Spleen (tissue), 11 donors: ENCODE results near the gene VEGFB. TPM values are rescaled to one million over a fixed set of nuclear protein-coding genes. Genes with fewer than 3 reads are reported as not detected.

Experiments used
- DNase-seq: peaks from one replicate; pipeline ENCODE4 v3.0.0-alpha.2; 2020
- H3K27ac ChIP-seq, 8 donors: fragments of 200-600 bp; sonication (generic) in 7 of 8; 1 replicate in 4 of 8; 2 replicates in 4 of 8; pipeline versions ENCODE4 v1.5.0 to v1.8.0; 2016 to 2021; ENCODE audit warnings: inconsistent platforms in 4 of 8, mild to moderate bottlenecking in 4 of 8, moderate library complexity in 1 of 8
- H3K27me3 ChIP-seq, 7 donors: fragments of 200-600 bp; sonication (generic) in 6 of 7; replicated peaks in 1 of 7; 1 replicate in 4 of 7; 2 replicates in 3 of 7; pipeline versions ENCODE4 v1.5.0 to v1.8.0; 2016 to 2021; ENCODE audit warnings: inconsistent platforms in 3 of 7, mild to moderate bottlenecking in 1 of 7
- H3K36me3 ChIP-seq, 6 donors: fragments of 200-600 bp; sonication (generic) in 5 of 6; 1 replicate in 4 of 6; 2 replicates in 2 of 6; pipeline versions ENCODE4 v1.5.0 to v1.8.0; 2016 to 2021; ENCODE audit warnings: inconsistent platforms in 2 of 6
- H3K4me1 ChIP-seq, 6 donors: fragments of 200-600 bp; sonication (generic) in 5 of 6; 1 replicate in 3 of 6; 2 replicates in 3 of 6; pipeline versions ENCODE4 v1.5.0 to v1.8.0; 2016 to 2021; ENCODE audit warnings: inconsistent platforms in 3 of 6
- H3K4me3 ChIP-seq, 8 donors: fragments of 200-600 bp; sonication (generic) in 7 of 8; 1 replicate in 4 of 8; 2 replicates in 4 of 8; pipeline versions ENCODE4 v1.5.0 to v1.8.0; 2016 to 2021; ENCODE audit warnings: inconsistent platforms in 4 of 8, mild to moderate bottlenecking in 4 of 8, moderate library complexity in 2 of 8
- H3K9me3 ChIP-seq, 8 donors: fragments of 200-600 bp; sonication (generic) in 7 of 8; 1 replicate in 4 of 8; 2 replicates in 4 of 8; pipeline versions ENCODE4 v1.5.0 to v1.8.0; 2016 to 2021; ENCODE audit warnings: inconsistent platforms in 4 of 8
- CTCF ChIP-seq, 11 experiments: fragments of 200-600 bp in 7 of 11; fragments of 450-650 bp in 4 of 11; sonication (generic) in 4 of 11; IDR thresholded peaks in 8 of 11; conservative IDR thresholded peaks in 3 of 11; 1 replicate in 7 of 11; 2 replicates in 4 of 11; pipeline versions ENCODE4 v1.4.0 to v1.8.0; 2016 to 2021; ENCODE audit warnings: antibody characterized with exemption in 11 of 11, inconsistent platforms in 4 of 11, mild to moderate bottlenecking in 1 of 11
- POLR2A ChIP-seq, 3 donors: fragments of 450-650 bp; IDR thresholded peaks; one replicate each; pipeline ENCODE4 v1.5.1; 2017; ENCODE audit warnings: antibody characterized with exemption in 3 of 3, mild to moderate bottlenecking in 1 of 3
- POLR2AphosphoS5 ChIP-seq, 3 donors: sonication (generic); formaldehyde crosslinking; IDR thresholded peaks; one replicate each; pipeline ENCODE4 v1.5.1; 2017; ENCODE audit warnings: antibody characterized with exemption in 3 of 3
- WGBS, 5 donors: extraction: QIAGEN DNeasy Blood & Tissue Kit in 3 of 5; methylation state at CpG; one replicate each; pipeline versions ENCODE4 v1.1.5 to v1.1.7; 2013 to 2018; 5-methylcytosine and 5-hydroxymethylcytosine counted together
- intact Hi-C: fragments of 100-400 bp; cut with DNase I; formaldehyde crosslinking; loops from one replicate; pipeline ENCODE4 v1.15.0; 2023; ENCODE audit warnings: low total_unique reads
- polyA plus RNA-seq, 3 donors: library from polyadenylated mRNA; stranded (reverse); fragments of 200-250 nt; gene quantifications; one replicate each; pipeline ENCODE4 v1.2.1, GENCODE V29; 2013
- total RNA-seq, 7 donors: library from RNA; depleted of rRNA in 3 of 7; stranded (reverse); fragments of >200 nt in 3 of 7; fragmentation: NEBNext Ultra II Directional in 4 of 7; extraction: Animal tissue kit (Norgen Biotek cat#: 25700) in 4 of 7; gene quantifications; one replicate each; pipeline versions ENCODE4 v1.1.0 to v1.2.1, GENCODE V29; 2016 to 2021
- donor health status: healthy with polysubstance abuse.
- donor health status: DM: no; HTN: no; CAD: no; lungs with moderate emphysema.
- donor health status: DM: no; HTN: no; CAD: no.
- donor health status: Bipolar disorder and iron deficiency.
- donor health status: healthy.
- donor health status: DM: no; HTN: no; CAD: no.
- donor health status: DM: yes; HTN: yes; CAD: no.

The VEGFB gene
- total and polyA plus RNA-seq, 10 donors, result 38.3 to 103 (median 84.4) TPM

GRCh38 chr11:64239662-64240434, 5.5 kb downstream of the VEGFB start:
- Histone ChIP-seq H3K4me3 (peak overlapping the region in 5 of 8 donors; percentile 83 to 99 (median 94)), H3K27ac (peak overlapping the region; percentile 86 to 100 (median 98)), H3K27me3 (no peaks in the 10 kb centered on the region), H3K4me1 (peaks cover 20 to 90% (median 67%) of the 10 kb centered on the region in 6 donors), H3K9me3 (no peaks in the 10 kb centered on the region), H3K36me3 (peaks cover 0 to 54% (median 28%) of the 10 kb centered on the region in 6 donors)
- TF ChIP-seq POLR2AphosphoS5 (IDR thresholded peaks at IDR 0.05) (peak in 2 of 3 donors; percentile 15 to 62), CTCF (IDR thresholded peaks at IDR 0.05 in 8 of 11, conservative IDR thresholded peaks at IDR 0.05 in 3 of 11) (no peak)
- 56 to 72% (median 59%) methylated on average over 11 of the region's 11 CpGs for WGBS, 5 donors
- intact Hi-C loops, result no loop called here
- DNase-seq, result no peak

GRCh38 chr11:64240435-64241240, 6.3 kb downstream of the VEGFB start, which contains the start of gene FKBP2:
Gene FKBP2, plus strand, starts transcription at chr11:64241095. Its CDS starts 1,293 bp downstream, at chr11:64242388.
- Histone ChIP-seq H3K36me3 (peaks cover 0 to 56% (median 28%) of the 10 kb centered on the region in 6 donors), H3K4me3 (peak within 1 kb of the TSS; percentile 71 to 99 (median 86)), H3K9me3 (no peaks in the 10 kb centered on the region), H3K4me1 (peaks cover 23 to 90% (median 67%) of the 10 kb centered on the region in 6 donors), H3K27ac (peak within 1 kb of the TSS; percentile 86 to 100 (median 98)), H3K27me3 (no peaks in the 10 kb centered on the region)
- TF ChIP-seq POLR2AphosphoS5 (IDR thresholded peaks at IDR 0.05) (peak; percentile 97 to 99 (median 99)), POLR2A (IDR thresholded peaks at IDR 0.05) (peak in 2 of 3 donors; percentile 26 to 39), CTCF (IDR thresholded peaks at IDR 0.05 in 8 of 11, conservative IDR thresholded peaks at IDR 0.05 in 3 of 11) (no peak)
- WGBS, 5 donors, result 1 to 2% (median 2%) methylated on average over 32 to 58 of the region's 58 CpGs
- intact Hi-C loops, result no loop called here
- DNase-seq, result peak; percentile 100

GRCh38 chr11:64241241-64241490, 6.8 kb downstream of the VEGFB start:
- Histone ChIP-seq H3K9me3 (no peaks in the 10 kb centered on the region), H3K4me3 (peak overlapping the region; percentile 71 to 99 (median 86)), H3K27ac (peak overlapping the region; percentile 86 to 100 (median 98)), H3K27me3 (no peaks in the 10 kb centered on the region), H3K36me3 (peaks cover 0 to 51% (median 28%) of the 10 kb centered on the region in 6 donors), H3K4me1 (peaks cover 23 to 90% (median 66%) of the 10 kb centered on the region in 6 donors)
- TF ChIP-seq CTCF (IDR thresholded peaks at IDR 0.05 in 8 of 11, conservative IDR thresholded peaks at IDR 0.05 in 3 of 11), result peak in 2 of 11 experiments; percentile 9 to 39
- TF ChIP-seq POLR2A (IDR thresholded peaks at IDR 0.05), result no peak
- WGBS, 5 donors, result 0 to 2% (median 1%) methylated on average over 23 to 24 of the region's 24 CpGs
- intact Hi-C loops, result no loop called here
- peak; percentile 100 for DNase-seq
